Panc1 (cell line): ENCODE measurements around the gene DNAH3. TPM values are rescaled to one million over a fixed set of nuclear protein-coding genes. Genes with fewer than 3 reads are reported as not detected.
A peak's percentile ranks its signal among the peaks of the same experiment; 100 is the strongest.

Experiments
- ATAC-seq: fragments of 200-7000 bp; cut with Tn5 transposase; 2 replicates; pipeline ENCODE4 v1.9.1; 2020; ENCODE audit warnings: mild to moderate bottlenecking, moderate library complexity
- BruUV-seq: library from RNA; stranded (reverse); fragments of 400-500 nt; replicated peaks from 2 replicates; lab custom pipeline; 2021; lab: Mats Ljungman, UMichigan
- CTCF ChIA-PET: fragments of 300-600 bp; sonication (Branson Sonifier 250); formaldehyde crosslinking; loops from one replicate; lab custom pipeline; 2022; ENCODE audit warnings: antibody characterized with exemption; lab: Charles Lee
- POLR2A ChIA-PET: fragments of 300-600 bp; sonication (Branson Sonifier 250); formaldehyde crosslinking; loops from one replicate; lab custom pipeline; 2022; ENCODE audit warnings: antibody characterized with exemption; lab: Charles Lee
- DNase-seq: peaks from one replicate; pipeline ENCODE4 v3.0.0-alpha.2; 2010; ENCODE audit warnings: low read depth, low spot score
- H3K27ac ChIP-seq: 2 replicates; pipeline ENCODE4 v1.5.1; 2011; ENCODE audit warnings: mild to moderate bottlenecking, low read length, inconsistent platforms
- H3K27me3 ChIP-seq: fragments of 200-500 bp; sonication (Bioruptor generic); 2 replicates; pipeline ENCODE4 v1.6.0; 2014; ENCODE audit warnings: low read length, inconsistent platforms; ENCODE audit not compliant: control insufficient read depth, insufficient read depth
- H3K36me3 ChIP-seq: fragments of 200-500 bp; sonication (Bioruptor generic); 2 replicates; pipeline ENCODE4 v1.5.1; 2014; ENCODE audit warnings: inconsistent platforms, mild to moderate bottlenecking, low read length, moderate library complexity; ENCODE audit not compliant: control insufficient read depth, insufficient read depth
- H3K4me1 ChIP-seq: 2 replicates; pipeline ENCODE4 v1.5.1; 2011; ENCODE audit warnings: inconsistent platforms, mild to moderate bottlenecking, low read length, moderate library complexity; ENCODE audit not compliant: control insufficient read depth, insufficient read depth
- H3K4me3 ChIP-seq, 2 experiments: 2 replicates each; pipeline ENCODE4 v1.5.1; 2011 to 2012; ENCODE audit warnings: low read depth in 2 of 2, low read length in 2 of 2, mild to moderate bottlenecking in 2 of 2, inconsistent platforms in 1 of 2, moderate library complexity in 1 of 2
- H3K9me3 ChIP-seq: fragments of 200-500 bp; sonication (Bioruptor generic); 2 replicates; pipeline ENCODE4 v1.5.1; 2014; ENCODE audit warnings: low read depth, mild to moderate bottlenecking, inconsistent platforms, low read length, moderate library complexity; ENCODE audit not compliant: control insufficient read depth, insufficient read depth
- POLR2AphosphoS5 ChIP-seq: IDR thresholded peaks from 2 replicates; pipeline ENCODE4 v1.6.1; 2012; ENCODE audit warnings: mild to moderate bottlenecking, low read depth, low read length, moderate library complexity
- SIN3A ChIP-seq: IDR thresholded peaks from 2 replicates; pipeline ENCODE4 v1.6.1; 2012; ENCODE audit warnings: low read depth, mild to moderate bottlenecking, low read length, moderate library complexity, borderline replicate concordance; ENCODE audit not compliant: insufficient read depth
- TCF7L2 ChIP-seq: IDR thresholded peaks from 2 replicates; pipeline ENCODE4 v1.6.1; 2011; ENCODE audit warnings: mild to moderate bottlenecking, low read depth, low read length, inconsistent platforms
- in situ Hi-C: cut with HindIII; loops from 2 replicates; pipeline ENCODE4 v1.10.0; 2016; ENCODE audit warnings: low sequenced_read_pairs, low pct_unique_long_range_greater_than_20kb
- intact Hi-C: fragments of 100-400 bp; cut with micrococcal nuclease; formaldehyde crosslinking; loops from one replicate; pipeline ENCODE4 v1.10.0; 2022; ENCODE audit not compliant: unreplicated experiment
- total RNA-seq: library from RNA; stranded (reverse); gene quantifications from one replicate; pipeline ENCODE4 v1.2.1, GENCODE V29; 2021; ENCODE audit not compliant: unreplicated experiment
- TF ChIP-seq, protein P1 (sequence below), 2 experiments: IDR thresholded peaks; 2 replicates each; pipeline ENCODE4 v1.6.1; 2011 to 2012; ENCODE audit warnings: low read depth in 2 of 2, control low read depth in 1 of 2, low read length in 1 of 2, mild to moderate bottlenecking in 1 of 2, moderate library complexity in 1 of 2; ENCODE audit not compliant: insufficient read depth in 1 of 2
- TF ChIP-seq, protein P2 (sequence below): fragments of 450-650 bp; IDR thresholded peaks from 2 replicates; pipeline ENCODE4 v1.5.1; 2017; ENCODE audit warnings: mild to moderate bottlenecking

DNAH3 gene
- total RNA-seq, 1 experiment from 2014 or later = 0.62 TPM

DNA sequence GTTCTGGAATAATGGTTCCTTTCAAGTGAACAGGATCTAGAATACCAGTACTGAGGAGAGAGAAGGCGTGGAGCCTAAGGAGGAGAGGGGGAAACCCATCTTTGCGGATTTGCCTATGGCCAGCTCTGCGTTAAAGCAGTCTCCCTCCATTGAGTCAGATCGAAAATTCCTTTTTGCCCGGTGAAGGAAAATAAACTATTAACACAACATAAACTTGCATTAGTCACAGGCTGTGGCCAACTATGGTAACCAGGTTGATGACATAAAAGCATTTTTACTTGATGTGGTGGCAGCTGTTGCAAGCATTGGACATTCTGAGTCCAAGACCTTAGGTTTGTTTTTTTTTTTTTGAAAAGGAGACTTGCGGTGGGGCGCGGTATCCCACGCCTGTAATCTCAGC is 16.7 kb upstream of the DNAH3 start:
- Histone ChIP-seq H3K27ac (no peak overlapping the region), H3K27me3 (no peaks in the 10 kb centered on the region), H3K9me3 (no peaks in the 10 kb centered on the region), H3K36me3 (no peaks in the 10 kb centered on the region), H3K4me1 (no peaks in the 10 kb centered on the region), H3K4me3 (no peak overlapping the region)
- TF ChIP-seq SIN3A = no peak
- TF ChIP-seq, protein P1, sequence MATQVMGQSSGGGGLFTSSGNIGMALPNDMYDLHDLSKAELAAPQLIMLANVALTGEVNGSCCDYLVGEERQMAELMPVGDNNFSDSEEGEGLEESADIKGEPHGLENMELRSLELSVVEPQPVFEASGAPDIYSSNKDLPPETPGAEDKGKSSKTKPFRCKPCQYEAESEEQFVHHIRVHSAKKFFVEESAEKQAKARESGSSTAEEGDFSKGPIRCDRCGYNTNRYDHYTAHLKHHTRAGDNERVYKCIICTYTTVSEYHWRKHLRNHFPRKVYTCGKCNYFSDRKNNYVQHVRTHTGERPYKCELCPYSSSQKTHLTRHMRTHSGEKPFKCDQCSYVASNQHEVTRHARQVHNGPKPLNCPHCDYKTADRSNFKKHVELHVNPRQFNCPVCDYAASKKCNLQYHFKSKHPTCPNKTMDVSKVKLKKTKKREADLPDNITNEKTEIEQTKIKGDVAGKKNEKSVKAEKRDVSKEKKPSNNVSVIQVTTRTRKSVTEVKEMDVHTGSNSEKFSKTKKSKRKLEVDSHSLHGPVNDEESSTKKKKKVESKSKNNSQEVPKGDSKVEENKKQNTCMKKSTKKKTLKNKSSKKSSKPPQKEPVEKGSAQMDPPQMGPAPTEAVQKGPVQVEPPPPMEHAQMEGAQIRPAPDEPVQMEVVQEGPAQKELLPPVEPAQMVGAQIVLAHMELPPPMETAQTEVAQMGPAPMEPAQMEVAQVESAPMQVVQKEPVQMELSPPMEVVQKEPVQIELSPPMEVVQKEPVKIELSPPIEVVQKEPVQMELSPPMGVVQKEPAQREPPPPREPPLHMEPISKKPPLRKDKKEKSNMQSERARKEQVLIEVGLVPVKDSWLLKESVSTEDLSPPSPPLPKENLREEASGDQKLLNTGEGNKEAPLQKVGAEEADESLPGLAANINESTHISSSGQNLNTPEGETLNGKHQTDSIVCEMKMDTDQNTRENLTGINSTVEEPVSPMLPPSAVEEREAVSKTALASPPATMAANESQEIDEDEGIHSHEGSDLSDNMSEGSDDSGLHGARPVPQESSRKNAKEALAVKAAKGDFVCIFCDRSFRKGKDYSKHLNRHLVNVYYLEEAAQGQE (IDR thresholded peaks at IDR 0.05; ENCODE audit: insufficient read depth in 1 of 2, low read depth in 2 of 2, low read length in 1 of 2) = no peak
- TF ChIP-seq, protein P2, sequence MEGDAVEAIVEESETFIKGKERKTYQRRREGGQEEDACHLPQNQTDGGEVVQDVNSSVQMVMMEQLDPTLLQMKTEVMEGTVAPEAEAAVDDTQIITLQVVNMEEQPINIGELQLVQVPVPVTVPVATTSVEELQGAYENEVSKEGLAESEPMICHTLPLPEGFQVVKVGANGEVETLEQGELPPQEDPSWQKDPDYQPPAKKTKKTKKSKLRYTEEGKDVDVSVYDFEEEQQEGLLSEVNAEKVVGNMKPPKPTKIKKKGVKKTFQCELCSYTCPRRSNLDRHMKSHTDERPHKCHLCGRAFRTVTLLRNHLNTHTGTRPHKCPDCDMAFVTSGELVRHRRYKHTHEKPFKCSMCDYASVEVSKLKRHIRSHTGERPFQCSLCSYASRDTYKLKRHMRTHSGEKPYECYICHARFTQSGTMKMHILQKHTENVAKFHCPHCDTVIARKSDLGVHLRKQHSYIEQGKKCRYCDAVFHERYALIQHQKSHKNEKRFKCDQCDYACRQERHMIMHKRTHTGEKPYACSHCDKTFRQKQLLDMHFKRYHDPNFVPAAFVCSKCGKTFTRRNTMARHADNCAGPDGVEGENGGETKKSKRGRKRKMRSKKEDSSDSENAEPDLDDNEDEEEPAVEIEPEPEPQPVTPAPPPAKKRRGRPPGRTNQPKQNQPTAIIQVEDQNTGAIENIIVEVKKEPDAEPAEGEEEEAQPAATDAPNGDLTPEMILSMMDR = no peak
- TF ChIP-seq POLR2AphosphoS5 = no peak
- TF ChIP-seq TCF7L2 = no peak
- peak; percentile 83 for DNase-seq
- BruUV-seq = no TSS peak
- intact Hi-C loops = no loop called here
- ChIA-PET POLR2A (no interaction called here), CTCF (interaction anchor here (0.6 to 0.7 kb wide), 2 partner anchors 47 to 88 kb away, joined by 4 to 8 read pairs; no protein-coding TSS in a partner anchor)
- ATAC-seq = peak; percentile 68; the same call in 1 of the 2 replicates
- in situ Hi-C loops = no loop called here

DNA sequence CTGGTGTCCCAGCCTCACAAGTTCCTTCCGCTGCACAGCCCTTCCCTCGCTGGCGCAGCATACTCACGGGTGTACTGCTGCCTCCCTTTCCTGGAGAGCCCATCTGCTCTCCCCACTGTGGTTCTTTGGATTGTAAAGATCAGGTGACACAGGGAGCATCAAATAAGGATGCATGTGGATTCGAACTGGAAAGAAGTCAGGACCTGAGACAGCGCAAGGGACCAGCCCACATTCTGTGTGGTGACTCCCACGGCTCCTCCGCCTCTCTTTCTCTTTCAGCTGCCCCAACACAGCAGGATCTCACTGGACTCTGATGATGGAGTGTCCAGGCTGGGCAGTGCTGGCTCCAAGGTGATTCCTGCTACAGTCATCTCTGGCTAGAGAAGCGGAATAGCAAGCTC is 15.9 kb upstream of the DNAH3 start:
- DNase-seq (no peak), ATAC-seq (no peak)
- Histone ChIP-seq H3K27me3 (no peaks in the 10 kb centered on the region), H3K4me1 (no peaks in the 10 kb centered on the region), H3K36me3 (no peaks in the 10 kb centered on the region; the same call in 1 of the 2 replicates), H3K27ac (no peak overlapping the region), H3K9me3 (no peaks in the 10 kb centered on the region), H3K4me3 (no peak overlapping the region)
- TF ChIP-seq POLR2AphosphoS5 = no peak
- TF ChIP-seq, protein P1 (IDR thresholded peaks at IDR 0.05; ENCODE audit: insufficient read depth in 1 of 2, low read depth in 2 of 2, low read length in 1 of 2) = peak; percentile 77 to 81
- BruUV-seq = no TSS peak
- in situ Hi-C loops (no loop called here), intact Hi-C loops (no loop called here)
- ChIA-PET POLR2A (no interaction called here), CTCF (no interaction called here)
